GM19043 (cell line): ENCODE results near the gene CNBP.
"Not testable (repeated sequence)": the region's sequence is repeated elsewhere in the genome, so short reads cannot be mapped to it uniquely, and the experiment has no call there.

Experiments used
- ATAC-seq: cut with Tn5 transposase; IDR thresholded peaks from one replicate; pipeline ENCODE4 v1.9.1; 2021; ENCODE audit warnings: low read depth; ENCODE audit not compliant: unreplicated experiment

Gene CNBP

GRCh38 chr3:129185783-129186182 lies 2.1 kb upstream of the CNBP start:
- ATAC-seq = no peak

- not testable (repeated sequence) for ATAC-seq
Observed at GRCh38 chr3:129184784-129185542, 1.3 kb upstream of the CNBP start.

- no peak for ATAC-seq
Observed at GRCh38 chr3:129184396-129184657, 631 bp upstream of the CNBP start.

- ATAC-seq = no peak
Observed at GRCh38 chr3:129182390-129183185, 1.1 kb downstream of the CNBP start.

- no peak for ATAC-seq
Observed at GRCh38 chr3:129181819-129182218, 1.9 kb downstream of the CNBP start.

GRCh38 chr3:129180461-129180860 lies 3.2 kb downstream of the CNBP start:
- no peak for ATAC-seq

- no peak for ATAC-seq
Observed at GRCh38 chr3:129176051-129176450, 7.6 kb downstream of the CNBP start.

- no peak for ATAC-seq
Observed at GRCh38 chr3:129173725-129174124, 10.0 kb downstream of the CNBP start.

- no peak for ATAC-seq
Observed at GRCh38 chr3:129173206-129173605, 10.5 kb downstream of the CNBP start.

GRCh38 chr3:129166579-129167332 lies 16.9 kb downstream of the CNBP start:
- no peak for ATAC-seq

GRCh38 chr3:129165594-129165993 lies 18.1 kb downstream of the CNBP start:
- ATAC-seq = not testable (repeated sequence)

- no peak for ATAC-seq
Observed at GRCh38 chr3:129164500-129164899, 19.2 kb downstream of the CNBP start.

- no peak for ATAC-seq
Observed at GRCh38 chr3:129162729-129163579, 20.7 kb downstream of the CNBP start.

GRCh38 chr3:129161860-129162271 lies 21.8 kb downstream of the CNBP start:
- no peak for ATAC-seq

- ATAC-seq = peak; percentile 72
Observed at GRCh38 chr3:129160891-129161859, 22.5 kb downstream of the CNBP start, which contains the start of gene ISY1. Gene ISY1 (minus strand): TSS chr3:129161063. CDS start chr3:129160975, 88 bp downstream.

GRCh38 chr3:129144786-129145185 lies 38.9 kb downstream of the CNBP start:
- ATAC-seq = no peak

- ATAC-seq = not testable (repeated sequence)
Observed at GRCh38 chr3:129141011-129141410, 42.7 kb downstream of the CNBP start.

- ATAC-seq = no peak
Observed at GRCh38 chr3:129139911-129140310, 43.8 kb downstream of the CNBP start.

- ATAC-seq = not testable (repeated sequence)
Observed at GRCh38 chr3:129136275-129136674, 47.4 kb downstream of the CNBP start.
